HG03469 (cell line): ENCODE data around the gene ZNF285.
"Not testable (repeated sequence)": the region's sequence is repeated elsewhere in the genome, so short reads cannot be mapped to it uniquely, and the experiment has no call there.

Source experiments
- ATAC-seq: cut with Tn5 transposase; IDR thresholded peaks from one replicate; pipeline ENCODE4 v1.9.1; 2021; ENCODE audit warnings: mild to moderate bottlenecking, moderate library complexity, moderate number of reproducible peaks; ENCODE audit not compliant: unreplicated experiment

The ZNF285 gene

GRCh38 chr19:44401139-44402115, at the start of gene ZNF285:
TSS of gene ZNF285 (minus strand) at chr19:44401608. CDS start at chr19:44397213, 4,395 bp downstream.
- no peak for ATAC-seq

DNA sequence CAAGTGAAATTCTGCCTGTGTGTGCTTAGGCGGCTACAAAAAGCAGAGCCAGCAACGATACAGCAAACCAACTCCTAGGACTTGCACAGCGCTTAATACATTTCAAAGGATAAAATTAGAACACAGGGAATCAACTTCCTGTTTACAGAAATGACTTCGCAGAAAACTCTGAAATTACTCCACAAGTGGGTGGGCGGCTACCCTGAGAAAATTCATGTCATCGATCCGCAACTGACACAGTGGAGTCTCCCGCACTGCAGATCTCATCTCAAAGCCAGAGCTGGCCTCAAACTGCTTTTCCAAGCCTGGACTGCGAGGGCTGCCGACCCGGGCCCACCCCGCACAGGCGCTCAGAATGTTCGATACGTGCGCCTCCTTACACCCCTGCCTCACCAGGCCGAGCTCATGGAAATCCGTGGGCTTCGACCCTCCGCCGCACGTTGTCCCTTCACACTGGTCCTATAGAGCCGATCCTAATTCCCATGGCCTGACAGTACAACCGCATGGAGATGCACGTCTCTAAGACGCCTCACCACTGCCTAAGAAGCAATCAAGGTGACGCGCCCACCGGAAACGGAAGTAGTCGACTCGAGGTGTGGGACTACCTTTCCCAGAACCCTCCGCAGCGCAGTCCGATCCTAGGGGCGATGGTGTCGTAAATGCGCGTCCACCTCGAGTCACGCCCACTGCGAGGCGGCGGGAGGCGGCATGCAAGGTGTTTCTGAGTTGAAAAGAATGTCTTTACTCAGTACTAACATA, 46.7 kb upstream of the ZNF285 start, which contains the start of gene ZNF229:
TSS of gene ZNF229 (minus strand) at position 557 of the 759 bp plus-strand sequence. CDS start 5,625 bp downstream, outside the sequence.
- ATAC-seq: no peak

- no peak for ATAC-seq
These were observed 37.0 kb upstream of the ZNF285 start for GRCh38 chr19:44438441-44438840.

DNA sequence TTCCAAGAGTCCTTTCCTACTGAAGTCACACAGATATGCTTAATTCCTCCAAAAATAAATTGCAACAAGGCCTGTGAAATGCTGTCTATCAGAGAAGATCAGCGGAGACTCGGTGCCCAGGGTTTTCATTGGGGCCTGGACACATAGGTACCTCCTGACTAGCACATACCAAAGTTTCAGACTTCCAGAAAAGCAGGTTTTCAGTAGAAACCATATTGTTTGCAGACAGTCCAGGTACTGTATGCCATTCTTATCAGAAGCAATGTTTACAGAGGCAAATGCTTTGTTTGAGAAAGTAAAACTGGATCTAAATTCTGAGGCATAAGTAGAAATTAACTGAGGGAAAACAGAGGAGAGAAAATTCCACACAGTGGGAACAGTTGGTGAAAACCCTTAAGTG, 34.0 kb upstream of the ZNF285 start:
- ATAC-seq: no peak

GRCh38 chr19:44430956-44431355, 29.5 kb upstream of the ZNF285 start:
- ATAC-seq: no peak

GRCh38 chr19:44415553-44415952, 14.1 kb upstream of the ZNF285 start:
- not testable (repeated sequence) for ATAC-seq

DNA sequence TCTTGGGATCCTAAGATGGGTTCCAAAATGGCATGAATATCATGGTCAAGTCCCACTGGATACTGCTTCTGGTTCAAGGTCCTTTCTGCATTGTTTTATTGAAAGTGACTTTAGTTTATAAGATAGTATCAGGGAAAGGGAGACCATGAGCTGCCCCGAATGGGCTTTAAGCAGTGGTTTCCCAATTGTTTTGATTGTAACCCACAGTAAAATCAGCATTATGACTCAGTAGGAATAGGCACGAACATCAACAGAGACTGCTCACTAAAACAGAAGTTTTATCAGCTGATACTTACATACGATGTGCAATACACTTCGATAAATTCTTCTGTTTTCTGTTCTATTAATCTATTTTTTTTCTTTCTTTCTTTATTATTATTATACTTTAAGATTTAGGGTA, 12.1 kb downstream of the ZNF285 start:
- not testable (repeated sequence) for ATAC-seq

DNA sequence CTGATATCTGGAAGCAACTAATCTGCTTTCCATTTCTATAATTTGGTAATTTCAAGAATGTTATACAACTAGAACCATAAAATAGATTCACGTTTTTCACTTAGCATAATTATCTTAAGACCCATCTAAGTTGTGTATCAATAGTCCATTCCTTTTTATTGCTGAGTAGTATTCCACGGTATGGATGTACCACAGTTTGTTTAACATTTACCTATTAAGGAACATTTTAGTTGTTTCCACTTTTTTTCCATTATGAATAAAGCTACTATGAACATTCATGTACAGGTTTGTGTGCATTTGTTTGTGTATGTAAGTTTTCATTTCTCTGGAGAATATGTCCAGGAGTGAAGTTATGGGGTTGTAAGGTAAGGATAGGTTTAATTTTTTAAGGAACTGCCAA, 26.6 kb downstream of the ZNF285 start:
- ATAC-seq: no peak

- no peak for ATAC-seq
These were observed 29.5 kb downstream of the ZNF285 start for GRCh38 chr19:44371815-44372480.

DNA sequence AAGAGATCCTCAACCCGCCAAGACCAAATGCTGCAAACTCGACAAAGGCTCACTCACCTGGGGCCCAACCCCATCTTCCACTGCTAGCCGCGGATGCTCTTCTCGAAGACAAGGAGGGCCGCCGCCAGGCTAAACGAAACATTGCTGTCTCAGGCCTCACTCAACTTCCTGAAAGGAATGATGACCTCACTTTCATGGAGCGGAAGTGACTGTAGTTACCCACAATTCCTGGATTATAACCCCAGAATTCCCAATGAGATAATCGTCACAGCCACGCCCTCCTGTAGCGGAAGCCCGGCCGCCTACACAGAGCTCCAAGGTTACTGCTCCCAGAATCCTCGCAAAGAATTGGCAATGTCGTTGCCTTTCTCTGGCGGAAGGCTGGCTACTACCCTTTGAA, 34.4 kb downstream of the ZNF285 start:
- no peak for ATAC-seq

DNA sequence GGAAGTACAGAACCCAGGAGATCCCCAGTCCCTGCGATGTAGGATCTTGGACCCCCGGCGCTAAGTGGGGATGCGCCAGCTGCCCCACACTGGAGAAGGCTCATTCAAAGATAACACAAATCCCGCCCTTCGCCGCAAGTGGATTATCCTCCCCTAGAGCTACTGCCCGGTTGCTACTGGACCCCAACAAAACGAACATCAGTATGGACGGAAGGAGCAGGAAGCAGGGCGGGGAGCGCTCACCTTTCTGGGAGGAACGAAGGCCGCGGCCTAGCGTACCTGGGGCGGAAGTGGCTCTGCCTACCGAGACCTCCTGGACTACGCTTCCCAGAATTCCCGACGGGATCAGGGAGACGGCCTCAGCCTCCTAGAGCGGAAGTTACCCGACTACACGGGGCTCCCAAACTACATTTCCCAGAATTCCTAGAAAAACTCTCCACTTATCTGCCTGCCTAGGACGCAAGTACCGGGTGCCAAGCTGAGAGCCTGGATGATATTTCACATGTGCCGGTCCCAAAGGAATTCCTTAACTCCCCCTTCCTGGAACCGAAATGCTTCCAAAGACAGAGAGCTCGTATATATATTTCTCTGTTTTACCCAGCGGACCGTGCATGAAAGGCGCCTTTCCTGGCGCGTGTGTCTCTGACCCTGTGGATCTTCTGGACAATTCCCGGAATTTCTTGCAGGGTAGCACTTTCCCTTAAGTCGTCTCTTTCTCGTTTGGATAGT, 44.9 kb downstream of the ZNF285 start, which contains the start of gene ZNF112:
TSS of gene ZNF112 (minus strand) at position 298 of the 729 bp plus-strand sequence. CDS start 16,141 bp downstream, outside the sequence.
- no peak for ATAC-seq

DNA sequence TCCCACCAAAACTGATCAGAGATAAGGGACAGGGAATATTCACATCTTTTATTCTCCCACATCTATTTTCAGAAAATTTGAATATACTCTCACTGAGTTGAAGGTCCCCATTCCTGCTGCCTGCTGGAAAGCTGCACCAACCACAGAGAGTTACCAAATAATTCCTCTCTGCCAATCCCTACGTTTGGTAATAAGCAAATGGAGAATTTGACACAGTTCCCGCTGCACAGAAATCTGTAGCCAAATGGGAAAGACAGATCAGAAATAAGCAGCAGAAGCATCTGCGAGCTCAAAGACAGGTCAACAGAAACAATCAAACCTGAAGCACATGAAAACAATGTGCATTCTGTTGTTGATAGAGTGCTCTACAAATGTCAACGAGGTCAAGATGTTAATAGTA, 54.9 kb downstream of the ZNF285 start:
- no peak for ATAC-seq

GRCh38 chr19:44345959-44346358, 55.4 kb downstream of the ZNF285 start:
- no peak for ATAC-seq

DNA sequence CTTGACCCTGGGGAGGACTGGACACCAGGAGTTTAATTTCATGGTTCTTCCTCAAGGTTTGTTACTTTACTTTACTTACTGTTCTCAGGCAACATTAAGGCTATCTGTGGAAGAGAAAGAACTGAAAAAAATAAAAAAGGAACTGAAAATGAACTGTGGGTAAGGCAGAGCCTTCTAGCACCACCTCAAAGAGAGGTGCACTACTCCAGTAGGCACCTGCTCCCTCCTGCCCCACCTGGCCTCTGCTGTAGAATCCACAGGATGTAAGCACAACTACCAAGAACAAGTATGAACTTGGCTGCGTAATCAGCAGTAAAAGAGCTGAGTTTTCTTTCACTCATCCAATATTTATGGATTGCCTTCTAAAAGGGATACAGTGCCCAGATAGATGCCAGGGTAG, 57.2 kb downstream of the ZNF285 start:
- no peak for ATAC-seq

DNA sequence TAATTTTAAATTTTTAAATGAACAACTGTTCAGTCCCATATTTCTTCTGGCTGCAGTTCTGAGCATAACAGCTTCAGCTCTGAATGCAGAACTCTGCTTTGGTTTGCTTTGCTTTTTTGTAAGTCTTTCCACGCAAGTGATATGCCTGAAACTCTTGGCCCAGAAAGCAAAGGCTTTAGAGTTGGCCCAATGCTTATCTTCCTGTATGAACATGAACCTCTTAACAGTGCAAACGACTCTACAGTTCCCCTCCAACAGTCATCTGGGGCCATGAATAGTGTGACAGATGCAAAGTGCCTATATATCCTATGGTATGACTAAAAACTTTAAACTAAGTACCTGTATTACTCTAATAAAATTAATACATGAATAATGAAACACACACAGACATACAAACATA, 59.6 kb downstream of the ZNF285 start:
- ATAC-seq: no peak

GRCh38 chr19:44334639-44335038, 66.8 kb downstream of the ZNF285 start:
- not testable (repeated sequence) for ATAC-seq
